ENCODE measurements around the gene DNAJA4.
A peak's percentile ranks its signal among the peaks of the same experiment; 100 is the strongest.

DNA sequence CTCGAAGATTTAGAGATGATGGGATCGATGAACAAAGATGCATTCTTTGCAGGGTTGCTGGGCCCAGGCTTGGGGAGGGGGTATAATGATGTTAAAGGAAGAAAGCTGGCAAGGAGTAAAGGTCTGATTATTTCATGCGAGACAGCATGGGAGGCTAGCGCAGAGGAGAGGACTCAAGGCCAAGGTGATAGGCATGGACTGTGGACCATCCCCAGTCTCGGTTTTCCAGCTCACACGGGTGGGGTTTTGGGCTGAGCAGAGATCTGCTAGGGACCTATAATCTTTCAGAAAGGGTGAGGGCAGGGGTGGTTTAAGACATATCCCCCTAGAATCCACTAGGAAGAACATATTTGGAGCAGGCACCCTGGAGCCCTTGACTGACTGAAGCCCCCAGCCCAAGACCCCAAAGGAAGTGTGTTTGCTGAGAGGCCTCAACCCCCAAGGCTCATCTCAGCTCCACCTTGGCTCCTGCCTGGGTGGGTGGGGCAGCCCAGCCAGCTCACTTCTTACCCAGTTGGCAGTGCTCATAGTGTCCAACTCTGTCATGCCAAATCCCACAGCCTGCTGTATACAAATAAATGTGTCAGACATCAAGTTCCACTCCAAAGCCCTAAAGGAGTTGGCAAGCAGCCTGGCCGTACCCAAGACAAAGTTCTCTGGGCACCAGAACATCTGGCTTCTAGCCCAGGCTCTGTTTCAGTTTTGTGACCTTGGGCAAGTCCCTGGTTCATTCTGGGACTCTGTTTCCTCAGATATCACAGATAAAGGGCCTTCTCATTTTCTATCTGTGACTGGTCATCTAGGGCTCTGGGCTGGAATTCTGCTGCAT is 47.9 kb upstream of the DNAJA4 start:
- TF ChIP-seq, protein P1, sequence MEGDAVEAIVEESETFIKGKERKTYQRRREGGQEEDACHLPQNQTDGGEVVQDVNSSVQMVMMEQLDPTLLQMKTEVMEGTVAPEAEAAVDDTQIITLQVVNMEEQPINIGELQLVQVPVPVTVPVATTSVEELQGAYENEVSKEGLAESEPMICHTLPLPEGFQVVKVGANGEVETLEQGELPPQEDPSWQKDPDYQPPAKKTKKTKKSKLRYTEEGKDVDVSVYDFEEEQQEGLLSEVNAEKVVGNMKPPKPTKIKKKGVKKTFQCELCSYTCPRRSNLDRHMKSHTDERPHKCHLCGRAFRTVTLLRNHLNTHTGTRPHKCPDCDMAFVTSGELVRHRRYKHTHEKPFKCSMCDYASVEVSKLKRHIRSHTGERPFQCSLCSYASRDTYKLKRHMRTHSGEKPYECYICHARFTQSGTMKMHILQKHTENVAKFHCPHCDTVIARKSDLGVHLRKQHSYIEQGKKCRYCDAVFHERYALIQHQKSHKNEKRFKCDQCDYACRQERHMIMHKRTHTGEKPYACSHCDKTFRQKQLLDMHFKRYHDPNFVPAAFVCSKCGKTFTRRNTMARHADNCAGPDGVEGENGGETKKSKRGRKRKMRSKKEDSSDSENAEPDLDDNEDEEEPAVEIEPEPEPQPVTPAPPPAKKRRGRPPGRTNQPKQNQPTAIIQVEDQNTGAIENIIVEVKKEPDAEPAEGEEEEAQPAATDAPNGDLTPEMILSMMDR (IDR thresholded peaks at IDR 0.05): no peak
- TF ChIP-seq POLR2AphosphoS5 (IDR thresholded peaks at IDR 0.05) (peak; percentile 22 to 65 (median 43)), POLR2A (IDR thresholded peaks at IDR 0.05) (no peak), EP300 (IDR thresholded peaks at IDR 0.05) (no peak)

Data from stomach (tissue), 4 donors.